ENCODE data around the gene KANSL1.
"Not testable (repeated sequence)": the region's sequence is repeated elsewhere in the genome, so short reads cannot be mapped to it uniquely, and the experiment has no call there.

Gene KANSL1

GRCh38 chr17:46192189-46192438, 1.1 kb downstream of the KANSL1 start:
- no peak for DNase-seq (ENCODE audit: low read depth, low spot score)

GRCh38 chr17:46191322-46192188, 1.7 kb downstream of the KANSL1 start:
- peak; percentile 47 for DNase-seq (ENCODE audit: low read depth, low spot score)

GRCh38 chr17:46190763-46191162, 2.5 kb downstream of the KANSL1 start:
- no peak for DNase-seq (ENCODE audit: low read depth, low spot score)

GRCh38 chr17:46186827-46187235, 6.4 kb downstream of the KANSL1 start:
- DNase-seq (ENCODE audit: low read depth, low spot score) = peak; percentile 60

GRCh38 chr17:46184696-46185095, 8.5 kb downstream of the KANSL1 start:
- no peak for DNase-seq (ENCODE audit: low read depth, low spot score)

GRCh38 chr17:46183383-46183782, 9.8 kb downstream of the KANSL1 start:
- DNase-seq (ENCODE audit: low read depth, low spot score) = not testable (repeated sequence)

- no peak for DNase-seq (ENCODE audit: low read depth, low spot score)
Observed at GRCh38 chr17:46182961-46183360, 10.3 kb downstream of the KANSL1 start.

- DNase-seq (ENCODE audit: low read depth, low spot score) = no peak
Observed at GRCh38 chr17:46181940-46182339, 11.3 kb downstream of the KANSL1 start.

GRCh38 chr17:46181316-46181715, 11.9 kb downstream of the KANSL1 start:
- DNase-seq (ENCODE audit: low read depth, low spot score) = not testable (repeated sequence)

GRCh38 chr17:46180892-46181274, 12.3 kb downstream of the KANSL1 start:
- DNase-seq (ENCODE audit: low read depth, low spot score) = no peak

- DNase-seq (ENCODE audit: low read depth, low spot score) = not testable (repeated sequence)
Observed at GRCh38 chr17:46180185-46180891, 12.9 kb downstream of the KANSL1 start.

GRCh38 chr17:46179375-46179999, 13.7 kb downstream of the KANSL1 start:
- no peak for DNase-seq (ENCODE audit: low read depth, low spot score)

- DNase-seq (ENCODE audit: low read depth, low spot score) = no peak
Observed at GRCh38 chr17:46178550-46179214, 14.5 kb downstream of the KANSL1 start.

- no peak for DNase-seq (ENCODE audit: low read depth, low spot score)
Observed at GRCh38 chr17:46176975-46177374, 16.3 kb downstream of the KANSL1 start.

- no peak for DNase-seq (ENCODE audit: low read depth, low spot score)
Observed at GRCh38 chr17:46175891-46176290, 17.3 kb downstream of the KANSL1 start.

- no peak for DNase-seq (ENCODE audit: low read depth, low spot score)
Observed at GRCh38 chr17:46173153-46173552, 20.1 kb downstream of the KANSL1 start.

GRCh38 chr17:46171939-46172338, 21.3 kb downstream of the KANSL1 start:
- DNase-seq (ENCODE audit: low read depth, low spot score) = no peak

GRCh38 chr17:46170639-46171429, 22.4 kb downstream of the KANSL1 start:
- no peak for DNase-seq (ENCODE audit: low read depth, low spot score)

- DNase-seq (ENCODE audit: low read depth, low spot score) = no peak
Observed at GRCh38 chr17:46169913-46170638, 23.2 kb downstream of the KANSL1 start.

GRCh38 chr17:46167826-46168569, 25.2 kb downstream of the KANSL1 start:
- DNase-seq (ENCODE audit: low read depth, low spot score) = peak; percentile 62
